T-cell (primary cell): ENCODE data around the gene TMCO4. TPM values are rescaled to one million over a fixed set of nuclear protein-coding genes. Genes with fewer than 3 reads are reported as not detected.
"Not testable (repeated sequence)": the region's sequence is repeated elsewhere in the genome, so short reads cannot be mapped to it uniquely, and the experiment has no call there.

ENCODE experiments used
- ATAC-seq, 4 experiments: fragments of 200-7000 bp in 3 of 4; fragments of 150-1000 bp in 1 of 4; cut with Tn5 transposase; replicated peaks in 1 of 4; 1 replicate in 3 of 4; 2 replicates in 1 of 4; pipeline ENCODE4 v1.10.0; 2021; ENCODE audit warnings: moderate library complexity in 3 of 4, mild to moderate bottlenecking in 2 of 4, moderate number of reproducible peaks in 1 of 4
- CTCF ChIA-PET, 2 donors: fragments of 300-600 bp; sonication (Branson Sonifier 250); formaldehyde crosslinking; loops; one replicate each; lab custom pipeline; 2022; ENCODE audit warnings: antibody characterized with exemption in 2 of 2; lab: Charles Lee
- POLR2A ChIA-PET, 2 donors: fragments of 300-600 bp; sonication (Branson Sonifier 250); formaldehyde crosslinking; loops; one replicate each; lab custom pipeline; 2022; ENCODE audit warnings: antibody characterized with exemption in 2 of 2; lab: Charles Lee
- DNase-seq, 35 experiments: peaks; one replicate each; pipeline versions ENCODE4 v3.0.0 to v3.0.0-alpha.2; 2013 to 2023
- H3K27ac ChIP-seq: one replicate; pipeline ENCODE4 v1.5.1; 2013; ENCODE audit warnings: low read length
- H3K27me3 ChIP-seq, 2 experiments: replicated peaks in 1 of 2; 1 replicate in 1 of 2; 2 replicates in 1 of 2; pipeline versions ENCODE4 v1.6.1 to v1.7.0; 2013; ENCODE audit warnings: low read length in 1 of 2, mixed read lengths in 1 of 2; ENCODE audit not compliant: control insufficient read depth in 2 of 2, insufficient read depth in 2 of 2; ENCODE audit errors: extremely low read depth in 1 of 2
- H3K36me3 ChIP-seq, 2 donors: 1 replicate in 1 of 2; 2 replicates in 1 of 2; pipeline versions ENCODE4 v1.6.1 to v1.7.0; 2013; ENCODE audit warnings: low read length in 1 of 2; ENCODE audit not compliant: control insufficient read depth in 2 of 2, insufficient read depth in 1 of 2; ENCODE audit errors: extremely low read depth in 1 of 2
- H3K4me1 ChIP-seq, 2 experiments: 1 replicate in 1 of 2; 2 replicates in 1 of 2; pipeline versions ENCODE4 v1.6.1 to v1.7.0; 2013; ENCODE audit warnings: low read length in 2 of 2, mixed read lengths in 1 of 2; ENCODE audit not compliant: insufficient read depth in 2 of 2, control insufficient read depth in 1 of 2; ENCODE audit errors: extremely low read depth in 1 of 2
- H3K4me3 ChIP-seq, 2 donors: 1 replicate in 1 of 2; 2 replicates in 1 of 2; pipeline versions ENCODE4 v1.5.1 to v1.7.0; 2013; ENCODE audit warnings: mild to moderate bottlenecking in 2 of 2, low read length in 1 of 2, moderate library complexity in 1 of 2; ENCODE audit not compliant: control insufficient read depth in 1 of 2; ENCODE audit errors: extremely low read depth in 1 of 2
- H3K9me3 ChIP-seq: 2 replicates; pipeline ENCODE4 v1.7.0; 2013
- H3K27ac Mint-ChIP-seq, 2 donors: one replicate each; pipeline ENCODE4 v1.8.0; 2020 to 2021; ENCODE audit warnings: mild to moderate bottlenecking in 2 of 2, mixed read lengths in 2 of 2
- H3K27me3 Mint-ChIP-seq, 2 donors: one replicate each; pipeline ENCODE4 v1.8.0; 2021 to 2022; ENCODE audit warnings: mixed read lengths in 2 of 2
- H3K36me3 Mint-ChIP-seq: one replicate; pipeline ENCODE4 v1.8.0; 2021; ENCODE audit warnings: mixed read lengths
- H3K4me1 Mint-ChIP-seq, 3 donors: one replicate each; pipeline ENCODE4 v1.8.0; 2020 to 2022; ENCODE audit warnings: mixed read lengths in 3 of 3, mild to moderate bottlenecking in 1 of 3
- H3K4me3 Mint-ChIP-seq, 3 donors: one replicate each; pipeline ENCODE4 v1.8.0; 2020 to 2022; ENCODE audit warnings: mild to moderate bottlenecking in 3 of 3, mixed read lengths in 3 of 3, moderate library complexity in 3 of 3
- H3K9me3 Mint-ChIP-seq, 3 donors: one replicate each; pipeline ENCODE4 v1.8.0; 2020 to 2022; ENCODE audit warnings: mixed read lengths in 3 of 3
- WGBS: methylation state at CpG from one replicate; pipeline ENCODE4 v1.1.5; 2013; ENCODE audit warnings: missing lambda C conversion rate; ENCODE audit not compliant: insufficient coverage; 5-methylcytosine and 5-hydroxymethylcytosine counted together
- total RNA-seq, 35 experiments: library from RNA in 6 of 35; stranded (reverse) in 6 of 35; fragments of 120-200 nt in 1 of 35; gene quantifications; one replicate each; pipeline versions ENCODE4 v1.2.1 to v1.2.4 and lab custom pipeline; 2013 to 2026

TMCO4 gene
- total RNA-seq, 5 donors from 2014 or later (not counting 1 experiment from before 2014, with no cell fraction given), result 17.2 to 29.2 (median 22.3) TPM

DNA sequence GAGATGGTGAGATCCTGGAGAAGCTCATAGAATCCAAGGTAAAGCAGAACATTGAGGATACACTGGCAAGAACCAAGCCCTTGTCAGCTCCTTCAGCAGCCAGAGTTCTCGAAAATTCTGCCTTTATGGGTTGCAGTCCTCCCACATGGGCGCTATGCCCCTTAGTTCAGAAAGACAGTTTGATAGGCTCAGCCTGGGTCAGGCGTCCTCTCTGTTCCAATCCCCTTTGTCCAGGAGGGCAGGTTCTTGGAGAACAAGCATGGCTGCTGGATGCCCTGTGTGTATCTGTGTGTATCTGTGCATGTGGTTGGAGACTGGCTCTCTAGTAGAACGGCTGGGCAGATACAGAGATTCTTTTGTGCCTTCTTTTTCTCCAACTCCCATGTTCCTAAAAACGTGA lies 163.7 kb downstream of the TMCO4 start:
- no peak overlapping the region for H3K4me3 ChIP-seq
- H3K4me1 ChIP-seq, result no peaks in the 10 kb centered on the region
- Mint-ChIP-seq H3K27me3 (no peaks in the 10 kb centered on the region), H3K4me3 (no peak overlapping the region), H3K36me3 (no peaks in the 10 kb centered on the region), H3K9me3 (no peaks in the 10 kb centered on the region), H3K4me1 (no peaks in the 10 kb centered on the region), H3K27ac (no peak overlapping the region)
- H3K27me3 ChIP-seq, result peaks cover 0 to 8% of the 10 kb centered on the region in 2 experiments
- DNase-seq, result no peak
- CTCF ChIA-PET, result no interaction called here
- H3K36me3 ChIP-seq, result no peaks in the 10 kb centered on the region
- H3K9me3 ChIP-seq, result no peaks in the 10 kb centered on the region
- POLR2A ChIA-PET, result no interaction called here
- no peak overlapping the region for H3K27ac ChIP-seq
- WGBS, result 100% methylated on average over 2 of the region's 5 CpGs
- no peak for ATAC-seq

DNA sequence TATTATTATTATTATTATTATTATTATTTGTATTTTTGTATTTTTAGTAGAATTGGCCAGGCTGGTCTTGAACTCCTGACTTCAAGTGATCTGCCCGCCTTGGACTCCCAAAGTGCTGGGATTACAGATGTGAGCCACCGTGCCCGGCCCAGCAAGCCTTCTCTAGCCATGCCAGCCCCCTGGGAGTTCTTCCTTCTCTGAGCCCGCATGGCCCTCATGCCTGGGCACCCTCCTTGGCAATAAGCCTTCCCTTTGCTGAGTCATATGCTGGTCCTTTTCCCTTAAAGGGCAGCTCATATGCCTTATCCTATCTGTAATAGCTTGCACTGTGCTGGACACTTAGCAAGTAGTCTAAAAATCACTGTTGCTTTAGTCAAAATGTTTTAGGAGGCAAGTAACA lies 164.1 kb downstream of the TMCO4 start:
- Histone ChIP-seq H3K4me3 (no peak overlapping the region), H3K27ac (no peak overlapping the region), H3K36me3 (no peaks in the 10 kb centered on the region), H3K9me3 (no peaks in the 10 kb centered on the region), H3K4me1 (no peaks in the 10 kb centered on the region), H3K27me3 (peaks cover 0 to 5% of the 10 kb centered on the region in 2 experiments)
- no peak overlapping the region for H3K27ac Mint-ChIP-seq
- WGBS, result 93% methylated on average over 3 of the region's 4 CpGs
- DNase-seq (no peak), ATAC-seq (no peak)
- CTCF ChIA-PET, result interaction anchor here in 1 of 2 donors (0.6 kb wide), 1 partner anchor 368 kb away, joined by 4 read pairs; no protein-coding TSS in a partner anchor
- H3K4me1 Mint-ChIP-seq, result no peaks in the 10 kb centered on the region
- no peak overlapping the region for H3K4me3 Mint-ChIP-seq
- POLR2A ChIA-PET, result no interaction called here
- no peaks in the 10 kb centered on the region for H3K27me3 Mint-ChIP-seq
- H3K36me3 Mint-ChIP-seq, result no peaks in the 10 kb centered on the region
- H3K9me3 Mint-ChIP-seq, result no peaks in the 10 kb centered on the region

- H3K9me3 Mint-ChIP-seq, H3K4me1 ChIP-seq, H3K27ac Mint-ChIP-seq, H3K4me3 ChIP-seq, H3K36me3 ChIP-seq, H3K27me3 Mint-ChIP-seq, DNase-seq, H3K4me1 Mint-ChIP-seq, H3K36me3 Mint-ChIP-seq, H3K27ac ChIP-seq, H3K27me3 ChIP-seq, POLR2A ChIA-PET, H3K9me3 ChIP-seq, ATAC-seq, H3K4me3 Mint-ChIP-seq: not testable (repeated sequence)
- CTCF ChIA-PET, result interaction anchor here in 1 of 2 donors (0.6 kb wide), 1 partner anchor 367 kb away, joined by 4 read pairs; no protein-coding TSS in a partner anchor
- WGBS, result 91% methylated on average over 6 of the region's 9 CpGs
These were observed 164.7 kb downstream of the TMCO4 start for GRCh38 chr1:19635064-19635463.

DNA sequence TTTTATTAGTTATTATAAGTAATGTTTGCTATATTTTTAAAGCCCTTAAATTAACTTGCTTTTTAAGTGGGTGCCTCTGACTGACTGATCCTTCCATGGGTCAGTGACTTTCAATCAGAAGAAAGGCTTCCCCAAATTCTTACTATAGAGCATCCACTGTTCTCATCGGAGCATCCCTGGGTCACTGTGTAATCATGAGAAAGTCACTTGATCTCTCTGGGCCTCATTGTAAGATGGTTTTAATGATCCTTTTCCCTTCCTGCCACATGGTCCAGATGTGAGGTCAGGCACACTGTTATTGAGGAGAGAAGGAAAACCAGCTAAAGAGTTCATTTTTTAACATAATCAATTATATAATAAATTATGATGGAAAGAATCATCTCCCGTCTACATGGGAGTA lies 166.6 kb downstream of the TMCO4 start:
- CTCF ChIA-PET, result no interaction called here
- Histone ChIP-seq H3K27me3 (no peaks in the 10 kb centered on the region), H3K4me3 (no peak overlapping the region), H3K27ac (no peak overlapping the region), H3K9me3 (no peaks in the 10 kb centered on the region), H3K4me1 (no peaks in the 10 kb centered on the region), H3K36me3 (peaks cover 0 to 10% of the 10 kb centered on the region in 2 donors)
- Mint-ChIP-seq H3K27me3 (no peaks in the 10 kb centered on the region), H3K27ac (no peak overlapping the region), H3K9me3 (no peaks in the 10 kb centered on the region), H3K4me3 (no peak overlapping the region), H3K36me3 (peaks cover 9% of the 10 kb centered on the region), H3K4me1 (no peaks in the 10 kb centered on the region)
- no CpG with 5 or more reads among the region's 2 CpGs for WGBS
- no peak for DNase-seq
- ATAC-seq, result no peak
- POLR2A ChIA-PET, result no interaction called here

Other genes with a start within 250 kb of the TMCO4 start
- 10 to 100 TPM; 11.4 to 38.1 (median 13.7) TPM for gene NBL1, start 155.6 kb downstream of the TMCO4 start, total RNA-seq
- under 1 TPM; 0.16 to 0.90 (median 0.19) TPM for gene HTR6, start 135.0 kb downstream of the TMCO4 start, total RNA-seq
- not detected for gene RNF186, start 15.4 kb upstream of the TMCO4 start, total RNA-seq
- gene OTUD3, start 82.5 kb upstream of the TMCO4 start, total RNA-seq, result 10 to 100 TPM; 10.6 to 20.4 (median 13.6) TPM
- gene PLA2G2E, start 123.7 kb upstream of the TMCO4 start, total RNA-seq, result not detected
- gene PLA2G2A, start 179.7 kb upstream of the TMCO4 start, total RNA-seq, result not detected